Gastroesophageal sphincter (tissue), 4 donors: Measurements from ENCODE around the gene LIPC. TPM values are rescaled to one million over a fixed set of nuclear protein-coding genes. Genes with fewer than 3 reads are reported as not detected.

Experiments
- ATAC-seq: fragments of 150-250 bp; one replicate; pipeline ENCODE4 v1.9.1; 2016; ENCODE audit warnings: mild to moderate bottlenecking, moderate library complexity
- H3K27ac ChIP-seq, 4 donors: fragments of 200-600 bp; sonication (generic) in 3 of 4; 1 replicate in 3 of 4; 2 replicates in 1 of 4; pipeline ENCODE4 v1.5.1; 2016 to 2019
- H3K27me3 ChIP-seq: fragments of 200-600 bp; sonication (generic); one replicate; pipeline ENCODE4 v1.5.1; 2019
- H3K36me3 ChIP-seq, 2 donors: fragments of 200-600 bp; sonication (generic); one replicate each; pipeline ENCODE4 v1.5.1; 2019; ENCODE audit warnings: control low read depth in 1 of 2
- H3K4me1 ChIP-seq, 3 donors: fragments of 200-600 bp; sonication (generic); 1 replicate in 2 of 3; 2 replicates in 1 of 3; pipeline ENCODE4 v1.5.1; 2016 to 2019; ENCODE audit warnings: control low read depth in 2 of 3
- H3K4me3 ChIP-seq, 2 donors: fragments of 200-600 bp; sonication (generic); one replicate each; pipeline ENCODE4 v1.5.1; 2019; ENCODE audit warnings: mild to moderate bottlenecking in 1 of 2, moderate library complexity in 1 of 2
- H3K9me3 ChIP-seq, 3 donors: fragments of 200-600 bp; sonication (generic); one replicate each; pipeline ENCODE4 v1.5.1; 2017 to 2019; ENCODE audit warnings: control low read depth in 2 of 3
- CTCF ChIP-seq, 4 experiments: fragments of 200-600 bp in 2 of 4; fragments of 450-650 bp in 2 of 4; sonication (generic) in 1 of 4; IDR thresholded peaks; one replicate each; pipeline ENCODE4 v1.5.1; 2017 to 2019; ENCODE audit warnings: antibody characterized with exemption in 4 of 4, mild to moderate bottlenecking in 2 of 4, moderate library complexity in 2 of 4
- EP300 ChIP-seq: sonication (generic); formaldehyde crosslinking; IDR thresholded peaks from one replicate; pipeline ENCODE4 v1.6.1; 2017; ENCODE audit warnings: antibody characterized with exemption, mild to moderate bottlenecking
- POLR2A ChIP-seq, 2 donors: fragments of 450-650 bp; IDR thresholded peaks; one replicate each; pipeline ENCODE4 v1.6.1; 2017; ENCODE audit warnings: antibody characterized with exemption in 2 of 2, mild to moderate bottlenecking in 2 of 2, moderate library complexity in 1 of 2
- POLR2AphosphoS5 ChIP-seq: sonication (generic); formaldehyde crosslinking; IDR thresholded peaks from one replicate; pipeline ENCODE4 v1.6.1; 2017; ENCODE audit warnings: antibody characterized with exemption
- WGBS, 2 donors: methylation state at CpG; one replicate each; pipeline ENCODE4 v1.1.5; 2018; ENCODE audit warnings: low coverage in 1 of 2; 5-methylcytosine and 5-hydroxymethylcytosine counted together
- total RNA-seq, 4 donors: library from RNA; depleted of rRNA; stranded (reverse); fragments of >200 nt; gene quantifications; one replicate each; pipeline ENCODE4 v1.1.0, GENCODE V29; 2016

The LIPC gene
- total RNA-seq, 4 donors from 2014 or later: 0.32 to 0.50 TPM; not detected in 2

DNA sequence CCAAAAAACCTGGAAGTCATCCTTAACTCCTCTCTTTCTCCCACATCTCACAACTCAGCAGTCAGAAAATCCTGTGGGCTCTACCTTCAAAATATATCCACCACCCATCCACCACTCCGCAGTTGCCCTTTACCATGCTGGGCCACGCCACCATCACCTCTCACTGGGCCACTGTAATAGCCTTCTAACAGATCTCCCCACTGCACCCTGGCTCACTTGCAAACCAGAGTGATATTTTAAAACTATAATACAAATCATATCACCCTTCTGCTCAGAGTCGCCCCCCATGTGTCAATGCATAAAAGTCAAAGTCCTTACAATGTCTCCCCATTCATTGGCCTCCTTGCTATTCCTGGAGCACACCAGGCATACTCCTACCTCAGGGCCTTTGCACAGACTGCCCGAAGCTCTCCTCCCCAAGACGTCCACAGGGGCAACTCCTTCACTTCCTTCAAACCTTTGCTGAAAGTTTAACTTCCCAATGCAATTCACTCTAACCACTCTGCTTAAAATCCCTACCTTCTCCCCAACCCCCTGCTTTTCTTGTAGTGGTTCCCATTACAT lies 1.5 kb upstream of the LIPC start:
- TF ChIP-seq POLR2A (IDR thresholded peaks at IDR 0.05) (no peak), EP300 (no peak)
- no peak for ATAC-seq
- Histone ChIP-seq H3K27me3 (peaks cover 3% of the 10 kb centered on the region), H3K36me3 (no peaks in the 10 kb centered on the region), H3K27ac (no peak overlapping the region), H3K4me3 (no peak overlapping the region), H3K9me3 (no peaks in the 10 kb centered on the region), H3K4me1 (peaks cover 0 to 10% (median 0%) of the 10 kb centered on the region in 3 donors)
- WGBS, 2 donors: 93 to 100% methylated on average over 2 to 5 of the region's 5 CpGs

GRCh38 chr15:58432401-58432800 lies 610 bp downstream of the LIPC start:
- ATAC-seq: no peak
- H3K27ac ChIP-seq: no peak overlapping the region
- no peak for TF ChIP-seq EP300
- no peak for TF ChIP-seq POLR2A (IDR thresholded peaks at IDR 0.05)
- TF ChIP-seq CTCF (IDR thresholded peaks at IDR 0.05): no peak
- no peak for TF ChIP-seq POLR2AphosphoS5
- H3K36me3 ChIP-seq: no peaks in the 10 kb centered on the region
- no peak overlapping the region for H3K4me3 ChIP-seq
- no peaks in the 10 kb centered on the region for H3K9me3 ChIP-seq
- WGBS, 2 donors: 63 to 67% methylated on average over 6 to 7 of the region's 7 CpGs
- no peaks in the 10 kb centered on the region for H3K4me1 ChIP-seq
- H3K27me3 ChIP-seq: peaks cover 3% of the 10 kb centered on the region

DNA sequence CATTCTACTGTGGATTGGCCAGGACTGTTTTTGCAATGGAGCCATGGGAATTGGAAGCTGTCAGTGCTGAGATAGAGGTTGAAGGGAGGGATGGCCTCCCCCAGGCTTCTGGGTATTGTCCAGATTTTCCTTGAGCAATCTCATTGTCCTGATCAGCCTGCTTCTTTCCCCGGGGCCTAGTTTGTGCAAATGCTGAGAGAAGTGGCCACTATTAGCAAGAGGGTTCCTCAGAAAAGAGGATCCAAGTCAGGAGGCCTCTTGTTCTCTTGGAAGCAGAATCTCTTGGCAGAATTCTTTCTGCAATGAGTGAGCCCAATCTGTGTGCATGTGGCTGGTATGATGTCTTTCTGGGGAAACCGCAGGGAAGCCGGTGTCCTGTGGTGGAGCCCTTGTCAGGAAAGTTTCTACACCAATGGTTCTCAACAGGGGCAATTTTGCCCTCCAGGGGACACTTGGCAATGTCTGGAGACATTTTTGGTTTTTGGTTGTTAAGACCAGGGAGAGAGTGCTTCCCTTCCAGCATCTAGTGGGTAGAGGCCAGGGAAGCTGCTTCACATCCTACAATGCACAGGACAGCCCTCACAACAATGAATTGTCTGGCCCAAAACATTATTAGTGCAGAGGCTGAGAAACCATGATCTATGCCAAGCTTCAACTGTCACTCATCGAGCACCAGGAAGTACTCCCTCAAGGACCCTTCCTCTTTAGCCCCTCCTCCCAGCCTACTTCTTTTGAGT lies 2.0 kb downstream of the LIPC start:
- Histone ChIP-seq H3K4me3 (no peak overlapping the region), H3K27ac (no peak overlapping the region), H3K36me3 (no peaks in the 10 kb centered on the region), H3K27me3 (peaks cover 3% of the 10 kb centered on the region), H3K9me3 (no peaks in the 10 kb centered on the region), H3K4me1 (peaks cover 0 to 2% (median 0%) of the 10 kb centered on the region in 3 donors)
- ATAC-seq: no peak
- TF ChIP-seq POLR2AphosphoS5 (no peak), POLR2A (IDR thresholded peaks at IDR 0.05) (no peak), CTCF (IDR thresholded peaks at IDR 0.05) (no peak), EP300 (no peak)
- WGBS, 2 donors: 73 to 83% methylated on average over 1 to 3 of the region's 4 CpGs

DNA sequence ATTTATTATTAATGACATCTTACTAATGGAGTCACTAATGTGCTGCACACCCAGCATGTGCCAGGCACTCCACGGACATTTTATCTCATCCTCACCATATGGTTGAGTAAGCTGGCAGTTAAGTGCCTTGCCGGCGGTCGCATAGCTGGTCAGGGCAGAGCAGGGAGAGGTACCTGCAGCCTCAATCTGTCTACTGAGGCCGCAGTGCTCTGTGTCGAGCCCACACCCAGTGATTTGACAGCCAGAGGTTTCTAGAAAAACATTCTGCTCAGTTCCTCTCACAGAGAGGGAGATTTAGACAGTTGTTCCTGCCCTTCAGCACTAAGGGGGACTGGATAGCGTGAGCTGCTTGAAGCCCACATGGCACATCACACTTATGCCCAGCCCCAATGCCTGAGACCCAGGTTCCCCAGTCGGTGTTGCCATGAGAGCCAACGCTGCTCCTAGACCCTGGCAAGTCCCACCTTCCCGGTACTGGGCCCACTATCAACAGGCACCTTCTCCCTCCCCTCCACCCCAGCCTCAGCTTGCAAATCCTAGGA lies 2.6 kb downstream of the LIPC start:
- no peak overlapping the region for H3K4me3 ChIP-seq
- no peaks in the 10 kb centered on the region for H3K36me3 ChIP-seq
- H3K4me1 ChIP-seq: peaks cover 0 to 8% (median 0%) of the 10 kb centered on the region in 3 donors
- no peak overlapping the region for H3K27ac ChIP-seq
- ATAC-seq: no peak
- TF ChIP-seq CTCF (IDR thresholded peaks at IDR 0.05) (no peak), EP300 (no peak)
- peaks cover 3% of the 10 kb centered on the region for H3K27me3 ChIP-seq
- H3K9me3 ChIP-seq: no peaks in the 10 kb centered on the region
- WGBS, 2 donors: 78% methylated on average over 5 of the region's 10 CpGs; no CpG with 5 or more reads in 1 of the 2 donors

- Histone ChIP-seq H3K4me1 (peaks cover 0 to 28% (median 7%) of the 10 kb centered on the region in 3 donors), H3K36me3 (no peaks in the 10 kb centered on the region), H3K27ac (no peak overlapping the region), H3K9me3 (no peaks in the 10 kb centered on the region), H3K4me3 (no peak overlapping the region), H3K27me3 (peaks cover 3% of the 10 kb centered on the region)
- TF ChIP-seq EP300: no peak
- TF ChIP-seq CTCF (IDR thresholded peaks at IDR 0.05): no peak
- TF ChIP-seq POLR2AphosphoS5: no peak
- no peak for TF ChIP-seq POLR2A (IDR thresholded peaks at IDR 0.05)
- WGBS, 2 donors: 78 to 100% methylated on average over 3 to 4 of the region's 4 CpGs
- no peak for ATAC-seq
Observed at GRCh38 chr15:58436552-58436951, 4.8 kb downstream of the LIPC start.
